Airway epithelial cell (primary cell): ENCODE data around the gene UNC45A. TPM values are rescaled to one million over a fixed set of nuclear protein-coding genes. Genes with fewer than 3 reads are reported as not detected.

Source experiments
- total RNA-seq: library from RNA; depleted of rRNA; stranded (reverse); fragments of >200 nt; gene quantifications from 2 replicates; pipeline ENCODE4 v1.2.3, GENCODE V29; 2015

Gene UNC45A, protein sequence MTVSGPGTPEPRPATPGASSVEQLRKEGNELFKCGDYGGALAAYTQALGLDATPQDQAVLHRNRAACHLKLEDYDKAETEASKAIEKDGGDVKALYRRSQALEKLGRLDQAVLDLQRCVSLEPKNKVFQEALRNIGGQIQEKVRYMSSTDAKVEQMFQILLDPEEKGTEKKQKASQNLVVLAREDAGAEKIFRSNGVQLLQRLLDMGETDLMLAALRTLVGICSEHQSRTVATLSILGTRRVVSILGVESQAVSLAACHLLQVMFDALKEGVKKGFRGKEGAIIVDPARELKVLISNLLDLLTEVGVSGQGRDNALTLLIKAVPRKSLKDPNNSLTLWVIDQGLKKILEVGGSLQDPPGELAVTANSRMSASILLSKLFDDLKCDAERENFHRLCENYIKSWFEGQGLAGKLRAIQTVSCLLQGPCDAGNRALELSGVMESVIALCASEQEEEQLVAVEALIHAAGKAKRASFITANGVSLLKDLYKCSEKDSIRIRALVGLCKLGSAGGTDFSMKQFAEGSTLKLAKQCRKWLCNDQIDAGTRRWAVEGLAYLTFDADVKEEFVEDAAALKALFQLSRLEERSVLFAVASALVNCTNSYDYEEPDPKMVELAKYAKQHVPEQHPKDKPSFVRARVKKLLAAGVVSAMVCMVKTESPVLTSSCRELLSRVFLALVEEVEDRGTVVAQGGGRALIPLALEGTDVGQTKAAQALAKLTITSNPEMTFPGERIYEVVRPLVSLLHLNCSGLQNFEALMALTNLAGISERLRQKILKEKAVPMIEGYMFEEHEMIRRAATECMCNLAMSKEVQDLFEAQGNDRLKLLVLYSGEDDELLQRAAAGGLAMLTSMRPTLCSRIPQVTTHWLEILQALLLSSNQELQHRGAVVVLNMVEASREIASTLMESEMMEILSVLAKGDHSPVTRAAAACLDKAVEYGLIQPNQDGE
- total RNA-seq: 41.0 and 55.9 TPM in 2 replicates

DNA sequence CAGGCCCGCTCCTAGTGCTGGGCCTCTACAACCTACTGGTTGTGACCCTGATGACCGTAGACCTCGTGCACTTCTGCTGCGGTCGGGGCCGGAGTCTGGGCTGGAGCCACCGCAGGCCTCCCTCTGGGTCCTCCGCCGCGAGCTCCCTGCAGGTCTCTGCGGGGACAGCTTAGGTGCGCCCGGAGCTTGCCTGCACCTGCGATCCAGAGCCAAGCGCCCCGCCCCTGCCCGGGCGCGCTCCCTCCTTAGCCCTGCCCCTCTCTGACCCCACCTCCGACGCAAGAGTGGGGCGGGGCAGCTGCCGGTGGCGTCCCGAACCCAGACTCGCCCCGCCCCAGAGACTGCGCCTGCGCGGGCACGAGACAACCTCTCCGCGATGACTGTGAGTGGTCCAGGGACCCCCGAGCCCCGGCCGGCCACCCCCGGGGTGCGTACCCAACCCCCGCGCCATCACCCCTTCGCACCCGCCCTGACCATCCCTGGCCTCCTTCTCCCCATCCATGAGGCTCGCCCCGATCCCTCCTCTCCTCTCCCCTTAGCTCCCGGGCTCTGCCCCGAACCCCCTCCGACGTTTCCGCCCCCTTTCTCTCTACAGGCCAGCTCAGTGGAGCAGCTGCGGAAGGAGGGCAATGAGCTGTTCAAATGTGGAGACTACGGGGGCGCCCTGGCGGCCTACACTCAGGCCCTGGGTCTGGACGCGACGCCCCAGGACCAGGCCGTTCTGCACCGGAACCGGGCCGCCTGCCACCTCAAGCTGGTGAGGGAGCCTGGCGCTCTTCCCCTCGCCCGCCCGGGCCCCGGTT is at the start of gene UNC45A:
TSS of gene UNC45A (plus strand) at position 337 of the 803 bp plus-strand sequence. CDS start at position 377, 40 bp downstream.

DNA sequence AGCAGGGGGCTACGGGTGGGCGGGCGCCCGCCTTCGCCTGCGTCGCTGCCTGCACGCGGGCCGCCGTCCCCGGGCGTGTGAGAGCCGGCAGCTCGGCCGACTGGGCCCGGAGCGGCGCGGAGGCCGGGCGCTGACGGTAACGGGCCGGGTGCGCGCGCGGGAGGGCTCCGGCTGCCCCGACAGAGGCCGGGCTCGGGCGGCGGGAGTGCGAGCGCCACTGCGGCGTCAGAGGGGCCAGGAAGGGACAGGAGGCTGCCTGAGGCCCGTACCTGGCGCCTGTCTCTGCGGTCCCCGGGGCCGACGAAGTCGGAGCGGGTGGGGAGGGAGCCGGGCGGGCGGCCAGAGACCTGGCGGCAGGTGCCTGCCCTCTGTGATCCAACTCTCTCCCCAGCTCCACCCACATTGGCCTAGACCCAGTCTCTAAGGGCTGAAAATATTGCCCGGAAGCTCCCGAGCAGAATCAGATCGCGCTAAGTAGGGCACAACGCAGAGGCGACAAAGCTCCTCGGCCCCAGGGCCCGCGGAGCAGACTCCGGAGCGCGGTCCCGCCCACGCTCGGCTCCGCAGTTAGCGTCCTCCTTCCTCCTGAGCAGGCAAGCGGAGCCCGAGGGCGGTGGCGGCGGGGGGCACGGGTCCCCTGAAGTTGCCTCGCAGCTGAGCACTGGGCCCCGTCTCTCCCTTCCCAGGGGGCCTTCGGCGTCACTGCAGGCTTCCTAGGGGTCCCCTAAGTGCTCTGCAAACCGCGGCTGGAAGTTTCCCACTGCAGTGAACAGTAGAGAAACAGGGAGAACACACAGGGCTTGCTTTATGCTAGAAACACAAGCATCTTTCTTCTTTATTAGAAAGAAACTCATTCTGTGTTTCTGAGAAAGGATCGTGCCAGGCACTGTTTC is 32.0 kb upstream of the UNC45A start, which contains the start of gene MAN2A2:
TSS of gene MAN2A2 (plus strand) at position 463 of the 893 bp plus-strand sequence. CDS start 906 bp downstream, outside the sequence.

GRCh38 chr15:90931828-90932659 is 3.0 kb upstream of the UNC45A start, which contains the start of gene HDDC3:
Gene HDDC3, minus strand, starts transcription at chr15:90932549. Its CDS starts 9 bp downstream, at chr15:90932540.

GRCh38 chr15:90954712-90955623 is 19.9 kb downstream of the UNC45A start, which contains the start of gene RCCD1:
Gene RCCD1, plus strand, starts transcription at chr15:90954884. Its CDS starts 1,851 bp downstream, at chr15:90956735.

DNA sequence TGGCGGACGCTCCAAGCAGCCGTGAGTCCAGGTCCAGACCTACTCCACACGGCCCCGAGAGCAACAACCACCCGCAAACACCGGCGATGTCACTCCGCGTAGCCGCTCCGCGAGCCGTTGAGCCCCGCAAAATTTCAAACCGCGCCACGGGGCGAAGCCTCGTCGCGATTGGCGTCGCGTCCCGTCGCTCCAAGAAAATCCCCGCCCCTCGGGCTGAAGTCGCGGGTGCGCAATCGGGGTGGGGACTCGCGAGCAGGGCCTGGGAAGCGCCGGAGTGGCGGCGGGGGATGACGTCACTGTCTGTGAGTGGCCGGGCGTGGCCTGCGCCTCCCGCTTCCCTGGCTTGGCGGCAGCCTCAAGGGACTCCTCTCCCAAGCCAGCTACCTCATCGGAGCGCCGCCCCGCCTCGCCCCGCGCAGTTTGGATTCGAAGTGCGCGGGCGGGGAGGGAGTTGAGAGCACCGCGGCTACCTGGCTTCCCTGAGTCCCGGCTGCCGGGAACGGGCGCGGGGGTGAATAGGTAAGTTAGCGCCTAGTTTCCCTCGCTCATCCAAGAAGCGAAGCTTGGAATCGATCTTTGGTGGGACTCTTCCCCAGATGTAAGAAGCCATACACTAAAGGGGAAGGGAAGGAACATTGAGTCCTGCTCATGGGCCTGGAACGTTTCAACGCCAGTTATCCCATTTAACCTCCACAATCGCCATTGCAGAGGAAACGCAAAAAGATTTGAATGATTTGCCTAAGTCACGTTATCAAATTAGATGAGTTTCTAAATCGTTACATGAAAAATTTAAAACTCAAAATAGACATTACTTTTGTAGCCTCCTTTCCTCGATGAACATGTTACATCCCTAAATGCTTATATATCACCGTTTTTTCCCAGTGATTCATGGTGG is 59.6 kb downstream of the UNC45A start, which contains the start of gene PRC1:
TSS of gene PRC1 (minus strand) at position 119 of the 895 bp plus-strand sequence. CDS start at position 1, 118 bp downstream.

Other genes with a start within 250 kb of the UNC45A start
- gene BLM, start 217.9 kb upstream of the UNC45A start, total RNA-seq: 8.5 and 8.9 TPM in 2 replicates
- gene FURIN, start 66.7 kb upstream of the UNC45A start, total RNA-seq: 96.0 and 106 TPM in 2 replicates
- gene FES, start 50.8 kb upstream of the UNC45A start, total RNA-seq: 1.8 and 4.4 TPM in 2 replicates
- gene MAN2A2, start 32.0 kb upstream of the UNC45A start, total RNA-seq: 10.2 and 10.3 TPM in 2 replicates
- gene HDDC3, start 2.7 kb upstream of the UNC45A start, total RNA-seq: 18.5 and 20.0 TPM in 2 replicates
- gene RCCD1, start 19.6 kb downstream of the UNC45A start, total RNA-seq: 18.5 and 24.5 TPM in 2 replicates
- 99.7 and 110 TPM in 2 replicates for gene PRC1, start 59.2 kb downstream of the UNC45A start, total RNA-seq
- 10.8 and 16.8 TPM in 2 replicates for gene VPS33B, start 87.3 kb downstream of the UNC45A start, total RNA-seq
- not detected in 2 replicates for gene SV2B, start 165.0 kb downstream of the UNC45A start, total RNA-seq